Stimulated activated CD4-positive, alpha-beta T cell treated with anti-CD3 and anti-CD28 coated beads, Interleukin-2, amount 100 ng/mL, for 48 hours (primary cell): Measurements from ENCODE around the gene MT1M.
A peak's percentile ranks its signal among the peaks of the same experiment; 100 is the strongest.
"Not testable (repeated sequence)": the region's sequence is repeated elsewhere in the genome, so short reads cannot be mapped to it uniquely, and the experiment has no call there.

Experiments used
- DNase-seq, 2 donors: peaks; one replicate each; pipeline ENCODE4 v3.0.0-alpha.2; 2020

The MT1M gene

GRCh38 chr16:56608876-56609462, 23.5 kb upstream of the MT1M start:
- no peak for DNase-seq

DNA sequence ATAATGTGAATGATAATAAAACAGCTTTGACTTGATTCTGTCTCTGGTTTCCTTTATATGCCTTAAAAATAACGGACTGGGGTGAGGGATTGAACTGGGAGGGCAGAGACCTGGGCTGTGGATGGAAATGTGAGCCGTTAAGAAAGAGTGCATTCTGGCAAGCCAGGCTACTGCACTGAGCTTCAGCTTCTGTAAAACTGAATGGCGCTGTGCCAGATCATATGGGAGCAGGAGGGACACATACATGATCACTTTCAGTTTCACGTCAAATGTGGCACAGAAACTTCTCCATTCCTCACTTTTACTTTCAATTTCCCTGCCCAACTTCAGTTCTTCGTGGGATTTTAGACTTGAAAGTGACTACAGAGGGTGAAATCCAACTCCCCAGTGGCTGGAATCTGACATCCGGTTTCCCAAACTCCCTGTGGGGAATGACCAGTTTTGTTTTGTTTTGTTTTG, 23.0 kb upstream of the MT1M start:
- DNase-seq: peak; percentile 69 to 75

DNA sequence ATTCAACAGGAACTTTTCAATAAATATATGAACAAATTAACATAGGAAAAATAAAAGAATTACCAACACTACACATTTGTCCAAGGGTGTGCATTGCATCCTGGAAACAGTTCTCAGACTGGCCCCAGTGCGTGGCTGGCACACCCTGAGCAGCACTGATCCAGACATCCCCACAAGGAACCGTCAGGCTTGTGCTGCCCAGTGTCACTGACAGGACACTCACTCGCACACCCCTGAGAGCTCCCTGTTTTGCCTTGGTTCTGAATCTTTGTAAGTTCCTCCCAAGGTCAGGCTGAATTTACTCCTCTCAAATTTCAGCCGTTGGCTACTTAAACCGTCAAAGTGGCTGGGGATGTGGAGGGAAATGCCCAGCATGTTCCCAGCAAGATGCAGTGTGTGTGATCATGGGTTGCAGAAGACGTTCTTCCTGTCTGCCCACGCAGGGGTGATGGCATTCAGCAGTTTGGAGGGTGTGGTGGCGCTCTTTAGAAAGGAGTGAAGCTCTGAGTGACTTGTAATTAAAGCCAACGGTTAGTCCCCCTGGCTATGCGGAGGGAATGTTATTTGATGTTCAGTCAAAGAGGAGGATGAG, 22.3 kb upstream of the MT1M start:
- peak; percentile 59 to 69 for DNase-seq

- DNase-seq: no peak
Measured at GRCh38 chr16:56610609-56611111, 21.8 kb upstream of the MT1M start.

DNA sequence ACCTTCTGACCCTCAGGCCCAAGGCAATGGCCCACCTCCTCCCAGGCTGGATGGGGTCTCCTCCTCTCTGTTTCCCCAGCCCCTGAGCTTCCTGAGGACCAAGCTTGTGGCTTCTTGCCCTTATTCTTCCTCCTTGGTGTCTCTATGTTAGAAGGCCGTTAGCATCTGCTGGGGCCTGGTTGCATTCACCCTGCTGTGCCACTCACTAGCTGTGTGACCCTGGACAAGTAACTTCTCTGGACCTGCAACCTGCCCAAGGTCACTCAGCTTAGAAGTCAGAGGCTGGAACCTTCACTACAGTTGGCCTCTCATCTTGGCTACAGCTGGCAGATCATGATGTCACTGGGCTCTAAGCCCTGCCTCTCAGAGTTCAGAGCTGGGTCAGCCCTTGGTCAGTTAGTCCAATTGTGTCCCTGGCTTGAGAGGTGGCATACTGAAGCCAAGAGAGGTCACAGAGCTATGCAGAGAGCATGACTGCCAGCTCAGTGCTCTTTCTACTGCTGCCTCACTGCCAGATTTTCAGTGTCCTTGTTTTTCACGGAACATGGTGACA, 21.1 kb upstream of the MT1M start:
- no peak for DNase-seq

DNA sequence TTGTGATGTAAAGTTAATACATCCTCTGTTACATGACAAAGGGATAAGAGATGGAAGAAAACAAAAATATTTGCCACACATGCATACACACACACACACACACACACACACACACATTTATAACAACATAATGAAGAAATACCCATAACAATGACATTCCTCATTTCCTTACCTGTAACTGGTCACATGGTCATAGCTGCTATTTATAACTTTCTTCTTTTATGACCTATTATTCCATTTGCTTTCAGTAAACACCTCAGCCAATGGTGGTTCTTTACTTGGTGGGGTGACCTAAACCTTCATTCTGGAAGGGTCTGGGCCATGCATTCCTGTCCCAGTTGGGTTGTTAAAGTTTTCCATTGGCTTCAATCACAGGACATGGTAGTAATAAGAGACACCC, 18.8 kb upstream of the MT1M start:
- no peak for DNase-seq

DNA sequence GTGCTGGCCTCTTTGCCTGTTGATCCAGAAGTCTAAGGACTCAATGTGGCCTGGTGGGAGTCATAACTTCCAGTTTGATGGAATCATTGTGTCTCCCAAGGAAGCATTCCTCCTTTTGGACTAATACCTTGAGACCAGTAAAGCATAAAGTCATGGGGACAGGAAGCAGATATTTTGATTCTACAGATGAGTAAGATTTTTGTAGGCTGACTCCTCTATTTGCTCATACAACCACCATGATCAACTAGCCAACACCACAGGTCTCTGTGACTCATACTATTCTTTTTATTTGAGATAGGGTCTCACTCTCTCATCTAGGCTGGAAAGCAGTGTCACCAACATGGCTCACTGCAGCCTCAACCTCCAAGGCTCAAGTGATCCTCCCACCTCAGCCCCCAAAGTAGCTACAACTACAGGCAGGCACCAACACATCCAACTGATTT, 17.9 kb upstream of the MT1M start:
- DNase-seq: no peak

DNA sequence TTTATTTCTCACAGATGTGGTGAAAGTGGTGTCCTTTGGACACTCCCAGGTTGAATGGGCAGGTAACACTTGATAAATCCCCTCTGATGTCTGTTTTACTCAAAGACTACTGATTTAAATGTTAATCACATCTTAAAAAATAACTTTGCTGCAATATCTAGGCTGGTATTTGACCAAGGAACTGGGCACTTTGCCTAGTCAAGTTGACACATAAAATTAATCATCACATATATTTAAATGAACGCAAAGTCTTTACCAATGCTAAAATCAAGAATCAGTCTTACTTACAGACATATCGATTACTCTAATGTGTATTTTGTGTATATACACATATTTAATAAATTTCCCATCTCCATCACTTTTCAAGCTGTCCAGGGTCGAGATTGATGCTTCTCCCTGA, 17.1 kb upstream of the MT1M start:
- DNase-seq: no peak

DNA sequence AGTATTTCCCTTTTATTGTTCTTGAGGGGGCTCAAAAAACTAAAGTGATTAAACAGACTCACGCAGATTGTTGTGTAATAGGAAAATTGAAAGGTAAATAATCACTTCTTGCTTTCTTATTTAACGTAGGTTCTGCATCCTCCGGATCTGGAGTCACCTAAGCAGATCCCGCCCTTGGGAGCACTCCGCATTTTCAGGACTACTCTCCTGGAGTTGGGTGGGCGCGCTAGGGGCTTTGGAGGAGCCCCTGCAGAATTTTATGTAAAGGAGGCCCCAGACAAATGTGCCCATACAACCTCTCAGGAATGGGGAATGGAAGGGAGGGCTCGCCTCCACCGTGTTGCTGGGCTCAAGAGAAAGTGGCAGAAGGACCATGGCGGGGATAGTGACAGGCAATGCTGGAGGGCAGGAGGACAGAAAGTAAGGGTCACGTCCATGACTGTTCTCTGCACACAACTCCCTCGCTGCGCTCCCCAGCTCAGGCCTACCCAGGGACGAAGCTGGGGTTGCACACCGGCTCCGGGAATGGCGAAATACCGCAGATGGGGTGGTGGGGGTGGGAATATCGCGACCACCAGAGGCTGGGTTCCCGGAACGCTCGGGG, 15.7 kb upstream of the MT1M start:
- DNase-seq: no peak

- DNase-seq: peak in 1 of 2 donors; percentile 55
Measured at GRCh38 chr16:56617212-56618085, 15.0 kb upstream of the MT1M start.

- DNase-seq: no peak
Measured at GRCh38 chr16:56618138-56618537, 14.3 kb upstream of the MT1M start.

- DNase-seq: no peak
Measured at GRCh38 chr16:56620339-56620897, 12.0 kb upstream of the MT1M start.

GRCh38 chr16:56621665-56622445, 10.6 kb upstream of the MT1M start:
- not testable (repeated sequence) for DNase-seq

DNA sequence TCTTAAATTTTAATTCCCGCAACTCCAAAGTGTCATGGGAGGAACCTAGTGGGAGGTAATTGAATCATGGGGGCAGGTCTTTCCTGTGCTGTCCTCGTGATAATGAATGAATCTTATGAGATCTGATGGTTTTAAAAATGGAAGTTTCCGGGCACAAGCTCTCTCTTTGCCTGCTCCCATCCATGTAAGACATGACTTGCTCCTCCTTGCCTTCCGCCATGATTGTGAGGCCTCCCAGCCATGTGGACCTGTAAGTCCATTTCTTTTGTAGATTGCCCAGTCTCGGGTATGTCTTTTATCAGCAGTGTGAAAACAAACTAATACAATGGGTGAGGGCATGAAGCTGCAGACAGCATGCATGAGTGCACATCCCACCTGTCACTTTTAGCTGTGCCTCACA, 9.3 kb upstream of the MT1M start:
- DNase-seq: not testable (repeated sequence)

GRCh38 chr16:56623637-56624036, 8.8 kb upstream of the MT1M start:
- DNase-seq: no peak

DNA sequence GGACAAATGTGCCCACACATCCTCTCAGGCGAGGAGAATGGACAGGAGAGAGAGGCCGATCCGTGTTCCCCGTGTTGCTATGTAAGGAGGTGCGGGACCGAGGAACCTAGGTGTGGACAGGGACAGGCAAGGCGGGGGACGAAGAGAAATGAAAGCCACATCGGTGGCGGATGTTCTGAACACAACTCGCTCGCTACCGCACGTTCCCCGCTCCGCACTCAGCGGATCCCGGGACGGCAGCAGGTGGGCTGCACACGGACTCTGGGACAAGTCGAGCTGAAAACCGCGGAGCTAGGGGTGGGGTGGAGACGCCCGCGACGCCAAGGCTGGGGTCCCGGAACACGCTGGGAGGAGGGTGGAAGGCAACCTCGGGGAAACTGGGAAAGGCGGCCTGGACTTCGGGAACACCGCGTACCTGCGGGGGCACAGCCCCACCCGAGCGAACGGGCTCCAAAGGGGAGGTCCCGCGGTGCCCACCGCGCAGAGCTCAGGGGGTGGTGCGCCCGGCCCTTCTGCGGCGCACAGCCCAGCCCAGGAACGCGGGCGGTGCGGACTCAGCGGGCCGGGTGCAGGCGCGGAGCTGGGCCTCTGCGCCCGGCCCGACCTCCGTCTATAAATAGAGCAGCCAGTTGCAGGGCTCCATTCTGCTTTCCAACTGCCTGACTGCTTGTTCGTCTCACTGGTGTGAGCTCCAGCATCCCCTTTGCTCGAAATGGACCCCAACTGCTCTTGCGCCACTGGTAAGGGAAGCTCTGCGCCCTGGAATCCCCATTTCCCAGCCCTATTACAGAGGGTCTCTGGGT, 7.1 kb upstream of the MT1M start, which contains the start of gene MT1E:
Gene MT1E (plus strand): TSS at position 642 of the 803 bp plus-strand sequence. CDS start 71 bp downstream, at position 713.
- peak; percentile 55 to 59 for DNase-seq

GRCh38 chr16:56625943-56626654, 6.4 kb upstream of the MT1M start:
- no peak for DNase-seq

GRCh38 chr16:56626685-56627084, 5.8 kb upstream of the MT1M start:
- DNase-seq: no peak

DNA sequence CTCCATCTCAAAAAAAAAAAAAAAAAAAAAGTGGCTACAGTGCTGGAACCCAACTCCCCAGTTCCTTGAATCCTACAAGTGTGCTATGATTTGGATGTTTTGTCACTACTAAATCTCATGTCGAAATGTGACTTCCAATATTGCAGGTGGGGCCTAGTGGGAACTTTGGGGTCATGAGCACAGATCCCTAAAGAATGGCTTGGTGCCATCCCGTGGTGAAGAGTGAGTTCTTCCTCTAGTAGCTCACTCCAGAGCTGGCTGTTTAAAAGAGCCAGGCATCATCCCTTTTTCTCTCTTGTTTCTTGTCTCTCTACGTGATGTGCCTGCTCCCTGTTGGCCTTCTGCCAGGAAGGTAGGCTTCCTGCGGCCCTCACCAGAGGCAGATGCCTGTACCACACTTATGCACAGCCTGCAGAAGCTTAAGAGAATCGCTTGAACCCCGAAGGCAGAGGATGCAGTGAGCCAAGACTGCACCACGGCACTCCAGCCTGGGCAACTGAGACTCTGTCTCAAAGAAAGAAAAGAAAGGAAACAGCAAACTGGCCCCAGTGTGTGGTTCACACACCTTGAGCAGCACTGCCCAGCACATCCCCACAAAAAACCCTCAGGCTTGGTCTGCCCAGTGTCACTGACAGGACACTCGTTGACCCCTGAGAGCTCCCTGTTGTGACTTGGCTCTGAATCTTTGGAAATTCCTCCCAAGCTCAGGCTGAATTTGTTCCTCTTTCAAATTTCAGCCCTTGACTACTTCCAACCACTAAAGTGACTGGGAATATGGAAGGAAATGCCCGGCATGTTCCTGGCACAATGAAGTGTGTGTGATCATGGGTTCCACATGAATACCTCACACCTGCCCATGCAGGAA, 3.7 kb upstream of the MT1M start:
- no peak for DNase-seq
